ENCODE measurements around the gene C9orf152. TPM values are rescaled to one million over a fixed set of nuclear protein-coding genes. Genes with fewer than 3 reads are reported as not detected.

The C9orf152 gene
- total and polyA plus RNA-seq, 2 of the 13 experiments (the other 11 are each of a cell fraction or from before 2014, with no cell fraction given) = 0.24 to 0.48 TPM

DNA sequence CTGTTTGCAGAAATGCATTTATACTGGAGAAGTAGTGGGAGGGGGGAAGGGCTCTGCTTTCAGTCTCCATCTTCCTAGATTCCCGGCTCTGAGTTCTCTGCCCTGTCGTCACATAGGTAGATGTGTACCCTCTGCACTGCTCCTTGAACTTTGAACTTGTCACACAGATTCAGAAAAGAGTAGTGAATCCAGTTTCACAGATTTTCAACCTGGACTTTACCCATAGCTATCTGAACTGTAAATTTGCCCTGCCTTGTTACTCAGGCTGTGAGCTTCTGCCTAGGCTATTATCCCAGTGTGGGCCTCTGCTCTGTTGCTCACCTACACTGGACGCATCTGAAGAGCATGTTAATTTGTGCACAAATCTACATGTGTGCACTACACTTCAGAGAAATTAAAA is 12.8 kb upstream of the C9orf152 start (continued):
- TF ChIP-seq, protein P1, sequence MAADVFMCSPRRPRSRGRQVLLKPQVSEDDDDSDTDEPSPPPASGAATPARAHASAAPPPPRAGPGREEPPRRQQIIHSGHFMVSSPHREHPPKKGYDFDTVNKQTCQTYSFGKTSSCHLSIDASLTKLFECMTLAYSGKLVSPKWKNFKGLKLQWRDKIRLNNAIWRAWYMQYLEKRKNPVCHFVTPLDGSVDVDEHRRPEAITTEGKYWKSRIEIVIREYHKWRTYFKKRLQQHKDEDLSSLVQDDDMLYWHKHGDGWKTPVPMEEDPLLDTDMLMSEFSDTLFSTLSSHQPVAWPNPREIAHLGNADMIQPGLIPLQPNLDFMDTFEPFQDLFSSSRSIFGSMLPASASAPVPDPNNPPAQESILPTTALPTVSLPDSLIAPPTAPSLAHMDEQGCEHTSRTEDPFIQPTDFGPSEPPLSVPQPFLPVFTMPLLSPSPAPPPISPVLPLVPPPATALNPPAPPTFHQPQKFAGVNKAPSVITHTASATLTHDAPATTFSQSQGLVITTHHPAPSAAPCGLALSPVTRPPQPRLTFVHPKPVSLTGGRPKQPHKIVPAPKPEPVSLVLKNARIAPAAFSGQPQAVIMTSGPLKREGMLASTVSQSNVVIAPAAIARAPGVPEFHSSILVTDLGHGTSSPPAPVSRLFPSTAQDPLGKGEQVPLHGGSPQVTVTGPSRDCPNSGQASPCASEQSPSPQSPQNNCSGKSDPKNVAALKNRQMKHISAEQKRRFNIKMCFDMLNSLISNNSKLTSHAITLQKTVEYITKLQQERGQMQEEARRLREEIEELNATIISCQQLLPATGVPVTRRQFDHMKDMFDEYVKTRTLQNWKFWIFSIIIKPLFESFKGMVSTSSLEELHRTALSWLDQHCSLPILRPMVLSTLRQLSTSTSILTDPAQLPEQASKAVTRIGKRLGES (CRISPR knock-in tag; IDR thresholded peaks at IDR 0.05; ENCODE audit: borderline replicate concordance) = no peak
- TF ChIP-seq CBX1 (IDR thresholded peaks at IDR 0.05; ENCODE audit: low read depth) (peak; percentile 30), NFIC (IDR thresholded peaks at IDR 0.05; ENCODE audit: low read length) (peak; percentile 76; the same call in 1 of the 2 replicates), PHF21A (CRISPR knock-in tag; IDR thresholded peaks at IDR 0.05) (peak; percentile 96), NR2C2 (CRISPR knock-in tag; IDR thresholded peaks at IDR 0.05; ENCODE audit: borderline replicate concordance) (peak; percentile 91), CC2D1A (CRISPR knock-in tag; IDR thresholded peaks at IDR 0.05) (0 out of 2 replicates have a peak, but pooled peaks have one; percentile 24), SOX6 (IDR thresholded peaks at IDR 0.05) (no peak), SOX6 (CRISPR knock-in tag; IDR thresholded peaks at IDR 0.05) (peak; percentile 91), RARA (CRISPR knock-in tag; IDR thresholded peaks at IDR 0.05) (peak; percentile 78), ZNF451 (CRISPR knock-in tag; IDR thresholded peaks at IDR 0.05) (no peak), ZNF496 (CRISPR knock-in tag; IDR thresholded peaks at IDR 0.05; ENCODE audit: insufficient replicate concordance) (no peak), ZNF747 (CRISPR knock-in tag; IDR thresholded peaks at IDR 0.05; ENCODE audit: borderline replicate concordance) (peak; percentile 89), ZNF766 (CRISPR knock-in tag; IDR thresholded peaks at IDR 0.05; ENCODE audit: borderline replicate concordance) (peak; percentile 29; the same call in 1 of the 2 replicates), FIP1L1 (IDR thresholded peaks at IDR 0.05; ENCODE audit: borderline replicate concordance, insufficient read depth, low read depth, low read length) (no peak), CREM (IDR thresholded peaks at IDR 0.05) (peak; percentile 71; the same call in 1 of the 2 replicates), CREM (CRISPR knock-in tag; IDR thresholded peaks at IDR 0.05) (no peak), ZFP1 (CRISPR knock-in tag; IDR thresholded peaks at IDR 0.05) (peak; percentile 47; the same call in 1 of the 2 replicates), HNF4A (CRISPR knock-in tag; IDR thresholded peaks at IDR 0.05) (peak; percentile 100), MEIS1 (CRISPR knock-in tag; IDR thresholded peaks at IDR 0.05; ENCODE audit: borderline replicate concordance) (peak; percentile 55; the same call in 1 of the 2 replicates)
- TF ChIP-seq, protein P2, sequence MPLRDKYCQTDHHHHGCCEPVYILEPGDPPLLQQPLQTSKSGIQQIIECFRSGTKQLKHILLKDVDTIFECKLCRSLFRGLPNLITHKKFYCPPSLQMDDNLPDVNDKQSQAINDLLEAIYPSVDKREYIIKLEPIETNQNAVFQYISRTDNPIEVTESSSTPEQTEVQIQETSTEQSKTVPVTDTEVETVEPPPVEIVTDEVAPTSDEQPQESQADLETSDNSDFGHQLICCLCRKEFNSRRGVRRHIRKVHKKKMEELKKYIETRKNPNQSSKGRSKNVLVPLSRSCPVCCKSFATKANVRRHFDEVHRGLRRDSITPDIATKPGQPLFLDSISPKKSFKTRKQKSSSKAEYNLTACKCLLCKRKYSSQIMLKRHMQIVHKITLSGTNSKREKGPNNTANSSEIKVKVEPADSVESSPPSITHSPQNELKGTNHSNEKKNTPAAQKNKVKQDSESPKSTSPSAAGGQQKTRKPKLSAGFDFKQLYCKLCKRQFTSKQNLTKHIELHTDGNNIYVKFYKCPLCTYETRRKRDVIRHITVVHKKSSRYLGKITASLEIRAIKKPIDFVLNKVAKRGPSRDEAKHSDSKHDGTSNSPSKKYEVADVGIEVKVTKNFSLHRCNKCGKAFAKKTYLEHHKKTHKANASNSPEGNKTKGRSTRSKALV (CRISPR knock-in tag; IDR thresholded peaks at IDR 0.05) = peak; percentile 51; the same call in 1 of the 2 replicates
- TF ChIP-seq, protein P3, sequence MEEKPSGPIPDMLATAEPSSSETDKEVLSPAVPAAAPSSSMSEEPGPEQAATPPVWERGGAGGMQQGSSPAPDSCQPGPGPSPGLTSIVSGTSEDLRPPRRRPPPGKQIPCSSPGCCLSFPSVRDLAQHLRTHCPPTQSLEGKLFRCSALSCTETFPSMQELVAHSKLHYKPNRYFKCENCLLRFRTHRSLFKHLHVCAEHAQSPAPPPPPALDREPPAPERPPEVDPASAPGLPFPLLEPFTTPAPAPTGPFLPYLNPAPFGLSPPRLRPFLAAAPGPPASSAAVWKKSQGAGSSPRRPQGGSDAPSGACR (CRISPR knock-in tag; IDR thresholded peaks at IDR 0.05) = peak; percentile 83
- TF ChIP-seq, protein P4, sequence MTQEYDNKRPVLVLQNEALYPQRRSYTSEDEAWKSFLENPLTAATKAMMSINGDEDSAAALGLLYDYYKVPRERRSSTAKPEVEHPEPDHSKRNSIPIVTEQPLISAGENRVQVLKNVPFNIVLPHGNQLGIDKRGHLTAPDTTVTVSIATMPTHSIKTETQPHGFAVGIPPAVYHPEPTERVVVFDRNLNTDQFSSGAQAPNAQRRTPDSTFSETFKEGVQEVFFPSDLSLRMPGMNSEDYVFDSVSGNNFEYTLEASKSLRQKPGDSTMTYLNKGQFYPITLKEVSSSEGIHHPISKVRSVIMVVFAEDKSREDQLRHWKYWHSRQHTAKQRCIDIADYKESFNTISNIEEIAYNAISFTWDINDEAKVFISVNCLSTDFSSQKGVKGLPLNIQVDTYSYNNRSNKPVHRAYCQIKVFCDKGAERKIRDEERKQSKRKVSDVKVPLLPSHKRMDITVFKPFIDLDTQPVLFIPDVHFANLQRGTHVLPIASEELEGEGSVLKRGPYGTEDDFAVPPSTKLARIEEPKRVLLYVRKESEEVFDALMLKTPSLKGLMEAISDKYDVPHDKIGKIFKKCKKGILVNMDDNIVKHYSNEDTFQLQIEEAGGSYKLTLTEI (CRISPR knock-in tag; conservative IDR thresholded peaks at IDR 0.05) = no peak

Measured in HepG2 (cell line).